ENCODE data around the gene ORC3.

ORC3 gene

DNA sequence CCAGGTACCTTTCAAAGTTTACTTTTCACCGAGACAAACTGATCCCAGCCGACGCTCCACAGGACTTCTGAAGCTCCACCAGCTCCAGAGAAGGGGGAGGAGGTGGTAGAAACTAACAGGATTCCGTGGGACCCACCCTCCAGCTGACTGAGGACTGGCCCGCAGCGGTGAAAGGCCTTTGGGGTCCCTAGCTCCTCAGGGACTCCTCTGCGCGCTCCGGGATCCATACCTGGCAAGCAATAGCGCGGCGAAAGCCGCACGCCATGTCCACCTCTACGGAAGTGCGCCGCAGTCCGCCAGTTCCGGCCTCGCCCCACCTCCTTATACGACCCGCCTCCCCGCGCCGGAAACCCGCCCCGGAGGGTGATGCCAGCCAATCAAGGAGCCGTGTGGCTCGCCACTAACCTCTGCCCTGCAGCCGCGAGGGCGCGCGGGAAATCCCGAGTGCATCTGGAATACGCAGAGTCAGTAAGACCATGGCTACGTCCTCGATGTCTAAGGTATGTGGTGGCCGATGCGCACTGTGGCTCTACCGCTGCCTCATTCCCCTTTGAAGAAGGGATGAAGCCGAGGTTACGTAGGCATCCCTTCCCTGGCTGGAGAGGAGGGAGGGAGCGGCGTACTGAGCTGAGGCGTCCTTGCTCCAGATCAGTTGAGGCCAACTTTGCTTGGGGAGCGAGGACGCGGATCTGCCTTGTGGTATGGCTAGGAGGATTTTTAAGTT lies at the start of gene ORC3, which contains the start of gene RARS2:
ORC3 (plus strand) TSS at position 443 of the 724 bp plus-strand sequence; CDS start at position 477, 34 bp downstream.
RARS2 (minus strand) TSS at position 295 of the 724 bp plus-strand sequence; CDS start at position 265, 30 bp downstream.
- DNase-seq (ENCODE audit: low read depth), result peak; percentile 69

DNA sequence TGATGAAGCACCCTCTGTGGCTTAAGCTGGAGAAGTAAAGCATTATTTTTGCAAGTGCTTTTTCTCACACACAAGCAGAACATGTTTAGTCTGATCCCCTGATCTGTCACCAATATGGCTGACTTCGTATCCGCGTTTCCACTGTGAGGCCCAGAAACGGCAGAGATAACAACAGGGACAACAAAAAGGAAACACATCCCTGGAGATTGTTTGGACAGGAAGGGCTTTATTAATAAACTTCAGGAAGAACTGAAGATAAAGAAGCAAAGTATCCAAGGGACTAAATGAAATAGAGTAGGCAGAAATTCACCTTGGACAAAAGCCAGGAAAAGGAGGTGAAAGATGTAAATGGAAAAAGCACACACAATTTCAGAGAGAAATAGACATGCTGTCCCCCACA lies 49.4 kb upstream of the ORC3 start:
- no peak for DNase-seq (ENCODE audit: low read depth)

DNA sequence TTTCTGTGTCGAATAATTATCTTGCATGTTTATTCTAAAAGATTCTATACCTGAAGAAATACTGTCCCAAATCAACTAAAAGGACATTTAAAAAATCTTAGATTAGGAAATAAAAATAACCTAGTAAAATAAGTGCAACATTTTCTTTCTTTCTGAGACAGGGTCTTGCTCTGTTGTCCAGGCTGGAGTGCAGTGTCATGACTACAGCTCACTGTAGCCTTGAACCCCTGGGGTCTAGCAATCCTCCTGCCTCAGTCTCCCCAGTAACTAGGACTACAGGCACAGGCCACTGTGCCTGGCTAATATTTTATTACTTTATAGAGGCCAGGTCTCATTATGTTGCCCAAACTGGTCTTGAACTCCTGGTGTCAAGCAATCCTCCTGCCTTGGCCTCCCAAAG lies 48.9 kb upstream of the ORC3 start:
- no peak for DNase-seq (ENCODE audit: low read depth)

DNA sequence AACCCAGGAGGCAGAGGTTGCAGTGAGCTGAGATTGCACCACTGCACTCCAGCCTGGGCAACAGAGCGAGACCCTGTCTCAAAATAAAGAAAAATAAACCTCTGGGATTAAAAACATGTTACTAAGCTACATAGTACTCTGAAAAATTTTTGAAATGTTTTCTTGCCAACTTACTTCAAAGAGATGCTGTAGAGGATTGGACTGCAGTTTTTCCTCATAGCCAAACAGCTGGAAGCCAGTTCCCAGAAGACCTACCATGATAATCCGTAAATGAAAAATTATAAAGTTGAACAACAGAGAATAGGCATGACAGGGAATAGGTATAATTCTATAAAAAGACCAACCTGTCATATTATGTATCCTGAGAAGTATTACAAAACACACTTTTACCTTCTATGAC lies 48.2 kb upstream of the ORC3 start:
- no peak for DNase-seq (ENCODE audit: low read depth)

DNA sequence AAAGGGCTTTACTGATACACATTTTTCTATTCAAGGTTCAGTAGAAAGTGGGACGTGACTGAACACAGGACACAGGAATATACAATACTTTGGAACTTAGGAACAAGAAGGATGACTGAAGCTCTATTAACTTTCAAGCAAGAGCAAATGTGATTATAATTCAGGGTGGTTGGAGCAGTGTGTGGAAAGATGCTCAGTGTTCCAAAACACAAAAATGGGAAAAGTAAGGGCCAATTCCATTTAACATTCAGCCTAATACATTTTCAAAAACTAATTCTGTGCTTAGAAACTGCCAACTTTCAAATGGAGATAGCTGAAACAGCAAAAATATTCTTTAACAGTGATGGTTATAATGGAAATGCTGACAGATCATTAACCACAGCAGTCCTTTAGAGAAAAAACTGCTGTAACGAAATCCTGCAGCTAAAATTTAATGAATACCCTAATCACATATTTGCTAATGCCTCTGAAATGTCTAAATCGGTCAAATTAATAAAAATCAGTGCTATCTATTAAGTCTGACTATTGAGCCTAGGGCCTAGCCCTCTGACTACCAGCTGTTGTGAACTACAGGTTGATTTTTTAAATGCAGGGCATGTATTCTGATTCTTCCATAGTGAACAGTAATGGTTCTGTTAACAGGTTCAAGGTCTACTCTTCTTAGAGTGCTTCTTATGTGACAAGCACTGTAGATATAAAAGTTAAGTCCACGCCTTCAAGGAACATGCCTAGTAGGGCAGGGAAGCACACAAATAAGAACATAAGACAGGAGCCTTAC lies 46.0 kb upstream of the ORC3 start:
- DNase-seq (ENCODE audit: low read depth), result no peak

DNA sequence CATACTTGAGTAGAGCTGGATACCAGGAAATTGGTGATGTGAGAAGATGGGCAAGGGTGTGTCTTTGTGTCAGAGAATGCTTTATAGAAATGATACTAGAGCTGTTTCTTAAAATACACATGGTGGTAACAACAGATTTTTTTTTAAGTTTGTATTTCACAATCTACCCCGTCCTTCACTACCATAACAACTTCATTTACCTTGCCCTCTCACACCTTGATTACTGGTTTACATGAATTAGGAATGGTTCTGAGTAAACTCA lies 45.5 kb upstream of the ORC3 start:
- DNase-seq (ENCODE audit: low read depth), result no peak

DNA sequence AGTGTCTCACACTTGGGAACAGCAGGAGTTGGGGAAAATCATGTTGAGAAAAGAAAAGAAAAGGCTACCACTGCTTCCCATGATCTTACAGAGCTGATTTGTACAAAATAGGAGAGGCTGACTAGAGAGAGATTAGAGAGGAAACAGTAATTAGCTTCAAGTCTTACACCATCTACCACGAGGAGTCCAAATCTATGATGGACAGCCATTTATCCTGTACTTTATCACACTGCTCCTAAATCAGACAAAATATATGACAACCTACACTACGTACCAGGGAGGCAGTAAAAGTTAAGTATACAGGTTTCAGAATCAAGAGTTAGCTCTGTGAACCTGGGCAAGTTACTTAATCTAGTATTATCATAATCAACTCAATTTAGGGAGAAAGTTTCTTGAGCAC lies 38.1 kb upstream of the ORC3 start:
- DNase-seq (ENCODE audit: low read depth), result no peak

DNA sequence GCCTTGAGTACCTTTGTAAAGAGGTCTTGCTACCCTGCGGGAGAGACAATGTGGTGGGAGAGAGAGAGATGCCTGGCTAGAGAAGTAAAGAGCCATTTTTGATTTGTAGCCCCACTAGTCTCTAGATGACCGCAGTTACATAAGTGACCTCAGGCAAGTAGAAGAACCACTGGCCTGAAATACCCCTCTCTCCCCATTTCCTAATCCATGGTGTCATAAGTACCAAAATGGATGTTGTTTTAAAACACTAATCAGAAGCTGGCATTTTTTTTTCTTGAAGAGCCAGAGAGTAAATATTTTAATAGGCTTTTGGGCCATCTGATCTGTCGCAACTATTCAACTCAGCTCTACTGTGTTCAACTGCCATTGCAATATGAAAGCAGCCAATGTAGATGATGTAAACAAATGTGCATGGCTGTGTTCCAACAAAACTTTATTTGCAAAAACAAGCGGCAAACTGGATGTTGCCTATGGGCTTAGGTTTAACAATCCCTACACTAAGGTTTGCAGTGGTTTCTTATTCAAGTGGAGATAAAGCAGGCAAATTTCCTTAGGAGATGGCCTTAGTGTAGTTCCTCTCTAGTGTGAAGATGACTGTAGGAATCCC lies 36.7 kb upstream of the ORC3 start:
- no peak for DNase-seq (ENCODE audit: low read depth)

DNA sequence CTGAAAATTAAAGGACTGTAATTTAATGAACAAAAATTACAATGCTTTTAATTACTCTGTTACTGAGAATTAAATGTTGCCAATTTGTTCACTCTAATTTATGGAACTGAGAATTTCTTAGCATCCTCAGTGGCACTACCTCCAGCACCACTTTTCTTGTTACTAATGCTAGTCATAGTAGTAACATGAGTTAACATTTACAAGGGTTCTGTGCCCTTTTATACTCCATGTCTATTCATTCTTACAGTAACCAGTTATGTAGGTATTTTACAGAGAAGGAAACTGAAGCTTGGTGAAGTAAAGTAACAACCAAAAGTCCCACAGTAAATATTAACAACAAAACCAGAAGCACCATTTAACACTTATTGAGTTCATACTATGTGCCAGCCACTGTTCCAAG lies 34.4 kb upstream of the ORC3 start:
- no peak for DNase-seq (ENCODE audit: low read depth)

DNA sequence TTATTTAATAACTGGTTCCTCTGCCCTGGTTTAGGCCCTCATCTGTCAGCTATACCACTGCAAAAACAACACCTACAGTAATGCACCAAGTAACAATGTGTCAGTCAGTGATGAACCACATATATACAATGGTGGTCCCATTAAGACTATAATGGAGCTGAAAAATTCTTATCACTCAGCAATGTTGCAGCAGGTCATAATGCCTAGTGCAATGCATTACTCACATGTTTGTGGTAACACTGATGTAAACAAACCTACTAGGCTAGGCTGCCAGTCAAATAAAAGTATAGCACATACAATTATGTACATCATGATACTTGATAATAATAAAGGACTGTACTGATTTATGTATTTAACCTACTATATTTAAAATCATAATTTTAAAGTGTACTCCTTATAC lies 31.5 kb upstream of the ORC3 start:
- no peak for DNase-seq (ENCODE audit: low read depth)

DNA sequence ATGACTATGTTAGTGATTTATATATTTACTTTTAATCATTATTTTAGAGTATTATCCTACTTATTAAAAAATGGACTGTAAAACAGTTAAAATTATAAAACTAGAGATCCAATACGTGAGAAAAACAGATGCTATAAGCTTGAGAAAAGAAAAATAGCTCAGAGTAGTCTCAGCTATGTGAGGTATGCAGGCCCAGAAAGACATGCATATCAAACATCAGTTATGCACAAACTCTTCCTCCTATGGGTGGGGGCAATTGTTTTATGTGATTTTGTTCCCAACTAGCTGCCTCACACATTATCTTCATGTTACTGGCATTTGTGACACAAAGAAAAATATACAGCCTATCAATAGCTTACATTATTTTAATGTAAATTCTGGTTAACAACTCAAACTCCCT lies 28.9 kb upstream of the ORC3 start:
- no peak for DNase-seq (ENCODE audit: low read depth)

DNA sequence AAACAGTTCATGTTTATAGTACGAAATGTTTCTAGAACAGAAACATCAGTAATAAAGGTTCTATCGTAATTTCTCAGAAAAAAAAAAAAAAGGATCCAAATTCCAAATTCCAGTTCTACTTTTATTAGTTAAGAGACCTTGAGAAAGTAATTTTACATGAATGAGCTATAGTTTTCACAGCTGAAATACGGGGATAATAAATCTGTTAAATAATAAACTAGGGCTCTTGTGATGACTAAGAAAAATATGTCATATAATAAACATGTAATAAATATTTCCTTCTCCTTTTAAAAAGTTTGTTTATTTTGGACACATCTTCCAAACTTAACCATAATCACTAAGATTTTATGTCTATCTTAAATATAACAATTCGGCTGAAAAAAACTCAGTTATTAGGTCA lies 17.9 kb upstream of the ORC3 start:
- no peak for DNase-seq (ENCODE audit: low read depth)

DNA sequence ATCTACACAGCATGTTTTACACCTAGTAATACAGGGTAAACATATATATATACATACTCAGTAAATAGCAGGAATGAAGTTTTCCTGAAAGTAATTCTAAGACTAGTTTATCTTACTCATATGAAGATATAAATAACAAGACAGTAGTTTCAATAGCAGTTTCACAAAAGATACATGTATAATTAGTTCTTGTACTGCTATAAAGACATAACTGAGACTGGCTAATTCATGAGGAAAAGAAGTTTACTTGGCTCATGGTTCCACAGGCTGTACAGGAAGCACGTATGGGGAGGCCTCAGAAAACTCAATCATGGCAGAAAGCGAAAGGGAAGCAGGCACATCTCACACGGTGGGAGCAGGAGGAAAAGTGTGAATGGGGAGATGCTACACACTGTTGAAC lies 17.1 kb upstream of the ORC3 start:
- no peak for DNase-seq (ENCODE audit: low read depth)

DNA sequence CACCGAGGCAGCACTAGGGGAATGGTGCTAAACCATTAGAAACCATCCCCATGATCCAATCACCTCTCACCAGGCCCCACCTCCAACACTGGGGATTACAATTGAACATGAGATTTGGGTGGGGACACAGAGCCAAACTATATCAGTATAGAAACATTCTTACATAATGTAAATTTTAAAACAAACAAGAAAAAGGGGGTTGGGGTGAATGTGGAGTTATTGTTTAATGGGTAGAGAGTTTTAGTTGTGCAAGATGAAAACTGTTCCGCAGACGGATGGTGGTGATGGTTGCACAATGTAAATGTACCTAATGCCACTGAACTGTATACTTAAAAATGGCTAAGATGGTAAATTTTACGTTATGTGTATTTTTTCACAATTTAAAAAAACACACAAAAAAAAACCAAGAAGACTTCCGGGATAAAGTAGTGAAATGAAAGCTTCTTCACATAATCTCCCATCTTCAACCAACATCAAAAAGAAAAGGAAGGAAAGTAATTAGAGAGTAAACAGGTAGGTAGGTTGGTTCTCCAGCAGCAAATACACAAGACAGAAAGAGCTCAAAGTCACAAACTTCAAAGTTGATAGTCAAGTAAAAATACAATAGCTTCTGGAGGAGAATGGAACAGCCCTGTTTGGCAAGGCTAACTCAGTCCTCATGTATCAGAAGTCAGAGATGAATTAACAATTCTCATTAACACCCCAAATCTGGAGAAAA lies 16.5 kb upstream of the ORC3 start:
- no peak for DNase-seq (ENCODE audit: low read depth)

DNA sequence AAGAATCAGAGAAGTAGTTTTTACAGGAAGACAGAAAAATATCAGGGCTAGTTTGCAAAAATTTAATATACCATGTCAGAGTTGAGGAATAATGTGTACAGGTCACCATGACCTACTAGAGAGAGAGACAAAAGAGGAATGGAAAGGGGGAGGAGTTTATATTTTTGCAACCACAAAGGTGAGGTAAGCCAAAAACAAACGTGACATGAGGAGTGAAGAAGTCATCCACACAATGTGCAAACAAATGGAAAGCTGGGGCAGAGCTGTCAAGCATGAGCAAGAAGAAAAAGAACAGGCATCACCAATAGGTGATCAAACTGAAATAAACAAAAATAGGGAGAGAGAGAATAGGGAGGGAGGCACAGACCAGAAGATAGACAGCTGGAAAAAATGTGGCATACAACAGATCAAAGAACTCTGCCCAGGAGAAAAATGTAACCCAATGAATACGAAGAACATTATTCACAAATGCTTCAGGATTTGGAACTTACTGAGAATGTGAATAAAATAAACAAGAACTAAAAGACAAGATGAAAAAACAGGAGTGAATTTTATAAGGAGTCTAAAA lies 15.6 kb upstream of the ORC3 start:
- no peak for DNase-seq (ENCODE audit: low read depth)

DNA sequence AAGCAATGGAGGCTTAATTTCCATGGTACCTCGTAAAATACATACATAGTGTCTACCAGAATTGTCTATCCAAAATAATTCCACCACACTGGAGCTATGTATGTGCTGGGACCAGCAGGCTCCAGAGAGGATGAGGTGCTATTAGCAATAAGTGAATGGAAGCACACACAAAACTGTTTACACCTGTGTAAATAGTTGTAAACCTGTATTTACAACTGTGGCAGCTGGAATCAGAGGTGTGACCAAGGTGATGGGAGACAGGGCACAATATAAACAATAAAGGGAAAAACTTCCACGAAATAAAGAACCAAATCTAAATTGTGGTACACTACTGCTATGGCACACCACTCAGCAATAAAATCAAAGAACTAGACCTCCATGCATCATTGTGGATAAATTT lies 14.5 kb upstream of the ORC3 start:
- DNase-seq (ENCODE audit: low read depth), result no peak

DNA sequence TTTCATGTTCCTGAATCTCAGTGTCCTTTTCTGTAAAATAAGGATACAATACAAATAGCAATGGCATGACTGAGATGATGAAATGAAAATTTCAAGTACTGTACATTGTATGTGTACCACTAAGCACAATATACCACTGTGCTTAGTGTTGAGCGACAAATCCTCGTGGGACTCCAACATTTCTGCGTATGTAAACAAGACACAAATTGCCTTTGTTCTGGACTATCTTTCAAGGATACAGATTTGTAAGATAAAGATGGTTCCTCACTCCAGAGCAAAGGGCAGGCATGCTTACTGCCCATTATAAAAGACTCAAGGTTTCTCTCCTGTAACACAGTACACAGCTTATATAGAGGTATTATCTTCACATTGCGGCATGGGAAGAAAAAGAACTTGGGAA lies 6.1 kb upstream of the ORC3 start:
- DNase-seq (ENCODE audit: low read depth), result no peak

DNA sequence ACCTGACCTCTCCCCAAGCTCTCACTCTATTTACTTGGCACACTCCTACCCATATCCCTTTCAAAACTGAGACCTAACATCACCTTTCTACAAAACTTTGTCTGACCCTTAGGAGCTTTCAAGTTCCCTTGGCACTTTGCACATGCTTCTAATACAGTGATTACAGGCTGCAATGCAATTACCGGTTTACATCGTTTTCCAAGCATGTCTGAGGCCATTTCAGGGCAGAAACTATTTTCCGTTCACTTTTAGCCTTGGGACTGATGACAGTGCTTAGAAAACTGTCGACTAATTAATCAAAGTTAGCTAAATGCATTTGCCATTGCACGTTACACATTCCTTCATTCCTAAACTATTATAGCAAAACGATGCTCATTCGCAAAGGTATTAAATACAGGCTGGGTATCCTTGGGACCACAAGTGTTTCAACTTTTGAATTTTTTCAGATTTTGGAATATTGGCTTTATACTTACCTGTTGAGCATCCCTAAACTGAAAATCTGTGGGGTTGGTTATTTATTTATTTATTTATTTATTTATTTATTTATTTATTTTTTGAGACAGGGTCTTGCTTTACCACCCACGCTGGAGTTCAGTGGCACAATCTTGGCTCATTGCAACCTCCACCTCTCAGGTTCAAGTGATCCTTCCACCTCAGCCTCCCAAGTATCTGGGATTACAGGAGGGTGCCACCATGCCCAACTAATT lies 3.4 kb upstream of the ORC3 start:
- no peak for DNase-seq (ENCODE audit: low read depth)

DNA sequence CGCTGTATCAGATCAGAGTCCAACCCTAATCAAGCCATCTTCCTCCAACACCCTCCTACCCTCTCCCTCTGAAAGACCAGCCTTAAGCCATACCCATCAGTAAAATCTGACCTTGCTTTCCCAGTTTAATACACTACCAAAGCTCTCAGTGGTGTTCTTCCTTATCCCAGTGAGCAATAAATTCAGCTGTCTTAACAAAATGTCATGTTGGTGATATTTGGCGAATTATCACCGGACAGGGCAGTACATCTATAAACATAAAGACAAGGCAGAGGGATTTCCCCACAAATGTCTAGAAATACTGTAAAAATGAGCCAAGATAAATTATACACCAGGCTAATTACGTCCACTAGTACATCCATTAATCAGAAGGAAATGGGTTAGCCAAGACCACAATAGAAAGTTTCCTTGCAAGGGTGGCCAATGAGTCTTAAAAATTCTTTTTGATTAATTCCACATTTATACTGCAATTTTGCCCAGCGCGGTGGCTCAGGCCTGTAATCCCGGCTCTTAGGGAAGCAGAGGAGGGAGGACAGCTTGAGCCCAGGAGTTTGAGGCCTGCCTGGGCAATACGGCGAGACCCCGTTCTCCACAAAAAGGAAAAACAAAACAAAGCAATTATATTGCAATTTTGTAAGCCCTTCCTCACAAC lies 1.1 kb upstream of the ORC3 start:
- DNase-seq (ENCODE audit: low read depth), result no peak

DNA sequence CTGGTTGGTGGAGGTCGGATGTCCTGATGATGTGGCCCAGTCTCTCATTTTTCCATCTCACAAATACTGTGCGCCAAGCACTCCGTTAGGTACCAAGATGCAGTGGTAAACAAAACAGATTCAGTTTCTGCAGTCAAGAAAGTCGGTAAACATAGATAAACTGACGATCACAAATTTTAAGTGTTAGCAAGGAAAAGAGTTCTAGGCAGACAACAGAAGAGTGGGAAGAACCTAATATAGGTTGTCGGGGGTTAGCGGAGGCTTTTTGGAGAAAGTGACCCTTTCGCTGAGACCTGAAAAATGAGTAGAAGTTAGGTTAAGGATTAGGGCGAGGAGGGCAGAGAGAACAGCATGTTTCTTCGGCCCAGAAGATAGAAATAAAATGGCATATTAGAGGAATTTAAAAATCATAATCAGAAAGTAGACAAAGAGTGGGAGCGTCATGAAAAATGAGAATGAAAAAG lies 514 bp downstream of the ORC3 start:
- DNase-seq (ENCODE audit: low read depth), result no peak

DNA sequence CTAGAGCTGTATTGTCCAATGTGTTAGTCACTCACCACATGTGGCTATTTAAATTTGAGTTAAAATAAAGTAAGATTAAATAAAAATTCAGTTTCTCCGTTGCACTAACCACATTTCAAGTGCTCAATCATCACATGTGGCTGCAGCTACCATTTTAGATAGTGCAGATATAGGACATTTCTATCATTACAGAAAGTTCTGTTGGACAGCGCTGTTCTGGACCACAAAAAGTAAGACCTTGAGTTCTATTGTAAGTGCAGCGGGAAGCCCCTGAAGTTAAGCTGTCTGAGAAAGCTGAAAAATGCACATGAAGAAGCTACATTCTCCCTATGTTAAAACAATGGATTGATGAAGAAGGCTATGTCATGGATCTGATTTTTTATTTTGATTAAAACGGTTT lies 1.1 kb downstream of the ORC3 start:
- no peak for DNase-seq (ENCODE audit: low read depth)

Measured in GM04503 (cell line).